Upper lobe of left lung (tissue), 6 donors: ENCODE results near the gene CHAT. TPM values are rescaled to one million over a fixed set of nuclear protein-coding genes. Genes with fewer than 3 reads are reported as not detected.

Experiments used
- ATAC-seq, 2 donors: fragments of 200-7000 bp; cut with Tn5 transposase; one replicate each; pipeline ENCODE4 v1.9.1; 2022; ENCODE audit warnings: mild to moderate bottlenecking in 2 of 2, moderate library complexity in 2 of 2; ENCODE audit not compliant: low FRiP score in 2 of 2
- DNase-seq, 2 donors: peaks; one replicate each; pipeline ENCODE4 v3.0.0-alpha.2; 2019 to 2020
- H3K27ac ChIP-seq, 4 donors: fragments of 200-600 bp; sonication (generic); one replicate each; pipeline ENCODE4 v1.5.1; 2016 to 2019
- H3K27me3 ChIP-seq, 4 donors: fragments of 200-600 bp; sonication (generic); one replicate each; pipeline ENCODE4 v1.5.1; 2017 to 2019
- H3K36me3 ChIP-seq, 4 donors: fragments of 200-600 bp; sonication (generic); one replicate each; pipeline ENCODE4 v1.5.1; 2016 to 2019
- H3K4me1 ChIP-seq, 4 donors: fragments of 200-600 bp; sonication (generic); one replicate each; pipeline ENCODE4 v1.5.1; 2018 to 2019
- H3K4me3 ChIP-seq, 4 donors: fragments of 200-600 bp; sonication (generic); one replicate each; pipeline ENCODE4 v1.5.1; 2017 to 2019; ENCODE audit warnings: mild to moderate bottlenecking in 2 of 4, moderate library complexity in 1 of 4
- H3K9me3 ChIP-seq, 4 donors: fragments of 200-600 bp; sonication (generic); one replicate each; pipeline ENCODE4 v1.5.1; 2018 to 2019
- CTCF ChIP-seq, 6 experiments: fragments of 450-650 bp in 4 of 6; fragments of 200-600 bp in 2 of 6; sonication (generic) in 2 of 6; IDR thresholded peaks; one replicate each; pipeline ENCODE4 v1.5.1; 2016 to 2019; ENCODE audit warnings: antibody characterized with exemption in 6 of 6
- EP300 ChIP-seq, 4 donors: sonication (generic); formaldehyde crosslinking; IDR thresholded peaks; one replicate each; pipeline ENCODE4 v1.5.1; 2017; ENCODE audit warnings: antibody characterized with exemption in 4 of 4, control low read depth in 2 of 4
- POLR2A ChIP-seq, 4 donors: fragments of 450-650 bp; IDR thresholded peaks; one replicate each; pipeline ENCODE4 v1.5.1; 2016 to 2017; ENCODE audit warnings: antibody characterized with exemption in 4 of 4, mild to moderate bottlenecking in 2 of 4
- POLR2AphosphoS5 ChIP-seq, 2 donors: sonication (generic); formaldehyde crosslinking; IDR thresholded peaks; one replicate each; pipeline ENCODE4 v1.5.1; 2017; ENCODE audit warnings: antibody characterized with exemption in 2 of 2
- WGBS, 2 donors: methylation state at CpG; one replicate each; pipeline ENCODE4 v1.1.5; 2017 to 2018; 5-methylcytosine and 5-hydroxymethylcytosine counted together
- total RNA-seq, 6 donors: library from RNA; depleted of rRNA in 4 of 6; stranded (reverse); fragments of >200 nt in 4 of 6; gene quantifications; one replicate each; pipeline versions ENCODE4 v1.1.0 to v1.2.1, GENCODE V29; 2016 to 2021
- donor health status: DM: no; HTN: no; CAD: no; lungs with moderate emphysema.
- donor health status: DM: no; HTN: yes; CAD: no; lungs with severe emphysema.

CHAT gene
- total RNA-seq, 6 donors from 2014 or later: not detected

DNA sequence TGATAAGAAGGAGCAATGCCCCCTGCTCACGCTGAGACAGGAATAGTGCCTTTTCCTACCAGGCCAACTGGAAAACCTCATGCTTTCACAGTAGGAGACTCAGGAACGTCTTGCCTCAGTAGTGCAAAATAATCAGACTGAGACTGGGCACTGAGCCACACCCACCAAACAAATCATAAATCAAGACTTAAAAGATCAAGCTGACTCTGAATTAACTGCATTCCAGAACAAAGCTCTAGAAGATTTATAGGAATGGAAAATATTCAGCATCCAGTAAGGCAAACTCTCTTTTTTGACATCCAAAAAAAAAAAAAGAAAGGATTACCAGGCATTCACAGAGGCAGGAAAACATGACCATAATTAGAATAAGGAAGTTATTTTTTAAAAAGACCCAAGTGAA lies 34.2 kb upstream of the CHAT start:
- H3K4me1 ChIP-seq: no peaks in the 10 kb centered on the region
- TF ChIP-seq POLR2A (IDR thresholded peaks at IDR 0.05): no peak
- no peak for TF ChIP-seq EP300 (IDR thresholded peaks at IDR 0.05)
- no peak for TF ChIP-seq POLR2AphosphoS5 (IDR thresholded peaks at IDR 0.05)
- TF ChIP-seq CTCF (IDR thresholded peaks at IDR 0.05): no peak
- DNase-seq: no peak
- 39 to 46% methylated on average over 2 of the region's 2 CpGs for whole genome bisulfite sequencing, 2 donors
- no peak overlapping the region for H3K27ac ChIP-seq
- ATAC-seq: no peak
- no peaks in the 10 kb centered on the region for H3K9me3 ChIP-seq
- no peak overlapping the region for H3K4me3 ChIP-seq
- no peaks in the 10 kb centered on the region for H3K27me3 ChIP-seq
- no peaks in the 10 kb centered on the region for H3K36me3 ChIP-seq

GRCh38 chr10:49585387-49585786 lies 28.4 kb upstream of the CHAT start:
- H3K36me3 ChIP-seq: no peaks in the 10 kb centered on the region
- no peak for ATAC-seq
- DNase-seq: no peak
- no peak overlapping the region for H3K27ac ChIP-seq
- no peaks in the 10 kb centered on the region for H3K9me3 ChIP-seq
- no peaks in the 10 kb centered on the region for H3K4me1 ChIP-seq
- no peak overlapping the region for H3K4me3 ChIP-seq
- no peaks in the 10 kb centered on the region for H3K27me3 ChIP-seq
- TF ChIP-seq POLR2A (IDR thresholded peaks at IDR 0.05): no peak
- no peak for TF ChIP-seq EP300 (IDR thresholded peaks at IDR 0.05)
- no peak for TF ChIP-seq POLR2AphosphoS5 (IDR thresholded peaks at IDR 0.05)
- no peak for TF ChIP-seq CTCF (IDR thresholded peaks at IDR 0.05)

DNA sequence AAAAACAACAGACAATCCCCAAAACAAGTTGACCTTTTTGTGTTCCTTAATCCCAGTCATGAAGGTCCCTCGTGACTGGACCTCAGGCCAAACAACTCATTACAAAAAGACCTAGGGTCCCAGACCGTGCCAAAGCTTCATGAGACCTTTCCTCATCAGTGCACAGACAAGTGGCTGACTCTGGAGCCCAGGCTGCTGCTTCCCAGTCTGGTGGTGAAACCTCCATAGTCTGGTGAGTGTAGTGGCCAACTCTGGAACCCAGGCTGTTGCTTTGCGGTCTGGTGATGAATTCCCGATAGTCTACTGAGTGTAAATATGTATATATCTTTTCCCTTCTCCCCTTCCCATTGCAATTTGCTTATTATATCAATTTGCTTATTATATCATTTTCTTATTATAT lies 25.9 kb upstream of the CHAT start:
- H3K9me3 ChIP-seq: no peaks in the 10 kb centered on the region
- H3K36me3 ChIP-seq: no peaks in the 10 kb centered on the region
- no peaks in the 10 kb centered on the region for H3K4me1 ChIP-seq
- 82 to 85% methylated on average over 4 of the region's 4 CpGs for WGBS, 2 donors
- no peak overlapping the region for H3K27ac ChIP-seq
- H3K27me3 ChIP-seq: no peaks in the 10 kb centered on the region
- ATAC-seq (no peak), DNase-seq (no peak)
- no peak for TF ChIP-seq POLR2AphosphoS5 (IDR thresholded peaks at IDR 0.05)
- TF ChIP-seq CTCF (IDR thresholded peaks at IDR 0.05): no peak
- TF ChIP-seq EP300 (IDR thresholded peaks at IDR 0.05): no peak
- no peak for TF ChIP-seq POLR2A (IDR thresholded peaks at IDR 0.05)
- no peak overlapping the region for H3K4me3 ChIP-seq

DNA sequence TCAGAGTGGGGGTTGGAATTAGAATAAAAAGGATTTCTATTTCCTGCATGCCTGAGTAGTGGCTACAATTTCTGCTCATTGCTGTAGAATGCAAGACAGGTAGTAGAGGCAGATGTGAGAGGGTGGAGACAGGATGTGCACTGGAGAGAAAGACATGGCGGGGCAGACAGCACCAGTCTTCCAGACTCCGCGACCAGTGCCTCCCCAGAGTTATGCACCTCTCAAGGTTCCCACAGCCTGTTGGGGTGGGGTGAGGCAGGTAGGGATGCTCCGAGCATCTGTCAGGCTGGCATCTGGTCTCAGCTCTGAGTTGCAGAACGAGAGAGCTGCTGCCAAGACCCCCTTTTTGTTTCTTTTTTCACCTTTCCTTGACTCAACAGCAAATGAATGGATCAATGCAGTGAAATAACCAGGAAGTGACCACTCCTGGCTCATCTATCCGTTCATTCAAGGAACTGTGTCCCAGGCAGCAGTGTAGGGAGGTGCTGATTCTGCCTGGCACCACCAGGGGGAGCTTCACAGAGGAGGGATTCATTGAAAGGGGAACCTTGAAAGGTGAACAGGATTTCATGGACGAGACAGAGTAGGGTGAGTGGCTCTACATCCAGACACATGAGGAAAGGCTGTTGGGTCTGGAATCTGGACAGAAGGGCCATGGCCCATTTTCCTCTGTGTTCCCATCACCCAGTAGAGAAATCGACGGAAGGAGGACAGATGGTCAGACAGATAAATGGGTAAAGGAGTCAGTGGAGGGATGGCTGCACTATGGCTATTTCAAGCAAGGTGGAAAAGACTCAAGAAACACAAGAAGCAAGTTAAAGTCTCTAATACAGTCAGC lies 20.9 kb upstream of the CHAT start:
- 44 to 53% methylated on average over 9 of the region's 9 CpGs for WGBS, 2 donors
- TF ChIP-seq EP300 (IDR thresholded peaks at IDR 0.05): no peak
- peak; percentile 30 to 83 (median 70) for TF ChIP-seq CTCF (IDR thresholded peaks at IDR 0.05)

GRCh38 chr10:49593564-49593875 lies 20.3 kb upstream of the CHAT start:
- ATAC-seq: no peak
- Histone ChIP-seq H3K9me3 (no peaks in the 10 kb centered on the region), H3K36me3 (no peaks in the 10 kb centered on the region), H3K4me1 (no peaks in the 10 kb centered on the region), H3K4me3 (no peak overlapping the region), H3K27ac (no peak overlapping the region), H3K27me3 (no peaks in the 10 kb centered on the region)
- WGBS, 2 donors: 73 to 90% methylated on average over 4 to 6 of the region's 6 CpGs
- TF ChIP-seq POLR2AphosphoS5 (IDR thresholded peaks at IDR 0.05) (no peak), EP300 (IDR thresholded peaks at IDR 0.05) (no peak), POLR2A (IDR thresholded peaks at IDR 0.05) (no peak), CTCF (IDR thresholded peaks at IDR 0.05) (no peak)
- no peak for DNase-seq

More for the DNA sequence above, 20.9 kb upstream of the CHAT start:
- Histone ChIP-seq H3K9me3 (no peaks in the 10 kb centered on the region), H3K27ac (no peak overlapping the region), H3K27me3 (no peaks in the 10 kb centered on the region), H3K4me3 (no peak overlapping the region), H3K4me1 (no peaks in the 10 kb centered on the region), H3K36me3 (no peaks in the 10 kb centered on the region)
- DNase-seq: no peak
- peak; percentile 74 to 85 for ATAC-seq
